Urinary bladder (tissue), 4 donors: ENCODE measurements around the gene CDK19. TPM values are rescaled to one million over a fixed set of nuclear protein-coding genes. Genes with fewer than 3 reads are reported as not detected.
"Not testable (repeated sequence)": the region's sequence is repeated elsewhere in the genome, so short reads cannot be mapped to it uniquely, and the experiment has no call there.

Experiments used
- DNase-seq: peaks from one replicate; pipeline ENCODE4 v3.0.0-alpha.2; 2015; ENCODE audit errors: extremely low spot score
- H3K27ac ChIP-seq: one replicate; pipeline ENCODE4 v1.5.1; 2013; ENCODE audit warnings: low read depth, mild to moderate bottlenecking, moderate library complexity
- H3K36me3 ChIP-seq: one replicate; pipeline ENCODE4 v1.6.1; 2013; ENCODE audit warnings: mild to moderate bottlenecking, moderate library complexity; ENCODE audit not compliant: insufficient read depth
- H3K4me1 ChIP-seq: one replicate; pipeline ENCODE4 v1.6.1; 2013; ENCODE audit warnings: mild to moderate bottlenecking, moderate library complexity; ENCODE audit not compliant: insufficient read depth
- H3K4me3 ChIP-seq: one replicate; pipeline ENCODE4 v1.5.1; 2013; ENCODE audit warnings: low read depth, low read length
- WGBS: extraction: QIAGEN DNeasy Blood & Tissue Kit; methylation state at CpG from one replicate; pipeline ENCODE4 v1.1.7; 2013; 5-methylcytosine and 5-hydroxymethylcytosine counted together
- polyA plus RNA-seq: library from polyadenylated mRNA; stranded (reverse); fragments of 200-250 nt; gene quantifications from one replicate; pipeline ENCODE4 v1.2.3, GENCODE V29; 2013
- total RNA-seq: library from RNA; depleted of rRNA; stranded (reverse); fragments of >200 nt; gene quantifications from one replicate; pipeline ENCODE4 v1.2.3, GENCODE V29; 2014
- donor health status: healthy with polysubstance abuse.
- donor health status: healthy.

The CDK19 gene
- total RNA-seq (32.9 TPM), polyA plus RNA-seq (14.0 TPM)

GRCh38 chr6:110815411-110816409 is at the start of gene CDK19:
CDK19 (minus strand) TSS chr6:110815469; CDS start chr6:110815136, 333 bp downstream.
- peak; percentile 97 for DNase-seq
- peaks cover 1% of the 10 kb centered on the region for H3K4me1 ChIP-seq
- WGBS: under 1% methylated on average over 48 of the region's 48 CpGs
- no peaks in the 10 kb centered on the region for H3K36me3 ChIP-seq
- peak within 1 kb of the TSS; percentile 91 for H3K4me3 ChIP-seq
- peak within 1 kb of the TSS; percentile 87 for H3K27ac ChIP-seq

GRCh38 chr6:110864824-110865223 is 49.6 kb upstream of the CDK19 start:
- no peak overlapping the region for H3K27ac ChIP-seq
- DNase-seq: no peak
- 28% methylated on average over 2 of the region's 2 CpGs for WGBS
- no peaks in the 10 kb centered on the region for H3K36me3 ChIP-seq
- H3K4me3 ChIP-seq: no peak overlapping the region
- H3K4me1 ChIP-seq: no peaks in the 10 kb centered on the region

- no peaks in the 10 kb centered on the region for H3K4me1 ChIP-seq
- H3K27ac ChIP-seq: no peak overlapping the region
- WGBS: 89% methylated on average over 12 of the region's 12 CpGs
- no peaks in the 10 kb centered on the region for H3K36me3 ChIP-seq
- DNase-seq: no peak
- H3K4me3 ChIP-seq: no peak overlapping the region
Observed at GRCh38 chr6:110859335-110859792, 44.1 kb upstream of the CDK19 start.

GRCh38 chr6:110858562-110859214 is 43.4 kb upstream of the CDK19 start:
- H3K27ac ChIP-seq: no peak overlapping the region
- no peaks in the 10 kb centered on the region for H3K4me1 ChIP-seq
- no peak overlapping the region for H3K4me3 ChIP-seq
- H3K36me3 ChIP-seq: no peaks in the 10 kb centered on the region
- 96% methylated on average over 31 of the region's 31 CpGs for WGBS
- no peak for DNase-seq

- Histone ChIP-seq H3K4me3 (no peak overlapping the region), H3K27ac (no peak overlapping the region), H3K4me1 (no peaks in the 10 kb centered on the region), H3K36me3 (no peaks in the 10 kb centered on the region)
- no peak for DNase-seq
- 96% methylated on average over 21 of the region's 21 CpGs for WGBS
Observed at GRCh38 chr6:110858016-110858415, 42.7 kb upstream of the CDK19 start.

- Histone ChIP-seq H3K27ac (no peak overlapping the region), H3K4me3 (no peak overlapping the region), H3K4me1 (no peaks in the 10 kb centered on the region), H3K36me3 (no peaks in the 10 kb centered on the region)
- no peak for DNase-seq
- WGBS: 90% methylated on average over 3 of the region's 3 CpGs
Observed at GRCh38 chr6:110856296-110856695, 41.0 kb upstream of the CDK19 start.

DNA sequence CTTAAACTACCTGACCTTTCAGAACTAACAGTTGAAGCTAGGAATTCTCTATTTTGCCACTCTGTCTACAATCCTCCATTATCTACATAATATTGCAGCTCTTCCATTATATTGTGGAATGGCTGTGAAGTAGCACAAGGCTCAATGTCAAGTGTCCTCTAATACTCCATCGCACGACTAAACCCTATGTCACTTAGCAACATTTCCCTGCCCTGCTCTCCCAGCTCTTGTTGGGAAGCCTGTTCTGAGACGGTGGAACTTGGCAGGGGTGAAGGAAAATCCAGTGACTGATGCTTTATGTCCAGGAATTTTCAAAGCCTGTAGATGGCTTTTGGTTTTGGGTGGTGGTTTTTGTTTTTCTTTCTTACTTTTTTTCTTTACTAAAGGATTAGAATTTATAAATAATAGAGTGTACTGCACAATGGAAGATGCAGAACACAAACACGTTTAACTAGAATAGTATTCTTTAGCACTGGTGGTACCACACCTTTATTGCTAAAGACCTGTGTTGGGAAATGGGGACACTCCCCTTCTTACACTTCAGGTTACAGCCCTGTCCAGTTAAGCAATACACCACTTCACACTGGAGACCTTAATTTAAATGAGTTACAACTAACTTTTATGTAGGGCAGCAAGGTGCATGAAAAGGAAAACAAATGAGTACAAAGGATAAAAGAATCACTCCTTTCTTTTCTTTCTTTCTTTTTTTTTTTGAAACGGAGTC is 38.6 kb upstream of the CDK19 start:
- Histone ChIP-seq H3K4me3 (no peak overlapping the region), H3K4me1 (no peaks in the 10 kb centered on the region), H3K27ac (no peak overlapping the region), H3K36me3 (no peaks in the 10 kb centered on the region)
- 71% methylated on average over 5 of the region's 5 CpGs for WGBS
- no peak for DNase-seq

- no peaks in the 10 kb centered on the region for H3K4me1 ChIP-seq
- H3K27ac ChIP-seq: no peak overlapping the region
- H3K4me3 ChIP-seq: no peak overlapping the region
- no peaks in the 10 kb centered on the region for H3K36me3 ChIP-seq
- DNase-seq: no peak
- WGBS: 98% methylated on average over 2 of the region's 2 CpGs
Observed at GRCh38 chr6:110852773-110853172, 37.5 kb upstream of the CDK19 start.

DNA sequence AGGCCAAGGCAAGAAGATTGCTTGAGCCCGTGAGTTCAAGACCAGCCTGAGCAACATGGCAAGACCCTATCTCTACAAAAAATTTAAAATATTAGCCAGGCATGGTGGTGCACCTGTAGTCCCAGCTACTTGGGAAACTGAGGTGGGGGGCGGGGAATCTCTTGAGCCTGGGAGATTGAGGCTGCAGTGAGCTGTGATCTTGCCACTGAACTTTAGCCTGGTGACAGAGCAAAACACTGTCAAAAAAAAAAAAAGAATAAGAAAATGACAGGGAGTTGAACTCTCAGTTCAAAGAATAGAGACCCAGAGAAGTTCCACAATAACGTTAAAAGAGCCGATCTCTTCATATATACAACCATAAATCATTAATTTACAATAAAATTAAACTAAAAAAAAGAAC is 34.5 kb upstream of the CDK19 start:
- no peak for DNase-seq
- no peak overlapping the region for H3K27ac ChIP-seq
- H3K4me1 ChIP-seq: no peaks in the 10 kb centered on the region
- WGBS: 72% methylated on average over 4 of the region's 4 CpGs
- no peak overlapping the region for H3K4me3 ChIP-seq
- no peaks in the 10 kb centered on the region for H3K36me3 ChIP-seq

DNA sequence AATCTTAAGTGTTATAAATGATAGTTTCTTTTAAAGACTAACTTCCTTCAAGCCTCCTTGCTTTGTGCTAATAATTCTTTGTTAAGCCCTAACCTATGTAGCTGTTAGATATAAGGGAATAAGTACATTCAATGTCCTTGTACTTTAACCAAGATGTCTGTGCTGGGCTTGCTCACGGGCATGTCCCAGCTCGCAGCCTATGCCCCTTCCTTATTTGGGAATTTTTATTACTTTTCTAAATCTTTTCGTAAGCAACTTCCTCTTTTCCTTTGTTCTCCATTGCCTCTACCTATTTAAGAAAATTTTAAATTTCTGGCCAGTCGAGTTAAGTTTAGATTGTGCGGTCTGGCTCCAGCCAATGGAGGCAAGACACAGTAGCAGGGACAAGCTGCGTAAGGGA is 26.0 kb upstream of the CDK19 start:
- H3K27ac ChIP-seq: no peak overlapping the region
- H3K36me3 ChIP-seq: no peaks in the 10 kb centered on the region
- 85% methylated on average over 6 of the region's 6 CpGs for whole genome bisulfite sequencing
- H3K4me1 ChIP-seq: no peaks in the 10 kb centered on the region
- H3K4me3 ChIP-seq: no peak overlapping the region
- no peak for DNase-seq

DNA sequence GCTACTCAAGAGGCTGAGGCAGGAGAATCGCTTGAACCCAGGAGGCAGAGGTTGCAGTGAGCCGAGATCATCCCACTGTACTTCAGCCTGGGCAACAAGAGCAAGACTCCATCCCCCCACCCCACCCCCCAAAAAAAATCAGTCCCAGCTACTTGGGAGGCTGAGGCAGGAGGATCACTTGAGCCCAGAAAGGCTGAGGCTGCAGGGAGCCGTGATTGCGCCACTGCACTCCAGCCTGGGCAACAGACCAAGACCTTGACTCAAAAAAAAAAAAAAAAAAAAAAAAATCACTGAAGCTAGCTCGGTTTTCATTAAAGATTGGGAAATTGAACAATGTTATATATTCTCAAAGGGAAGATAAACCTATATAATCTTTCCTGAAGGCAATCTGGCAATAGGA is 20.5 kb upstream of the CDK19 start:
- not testable (repeated sequence) for DNase-seq, H3K4me1 ChIP-seq, H3K27ac ChIP-seq, H3K4me3 ChIP-seq, H3K36me3 ChIP-seq
- WGBS: 83% methylated on average over 5 of the region's 5 CpGs

- Histone ChIP-seq H3K4me3 (no peak overlapping the region), H3K36me3 (no peaks in the 10 kb centered on the region), H3K4me1 (no peaks in the 10 kb centered on the region), H3K27ac (no peak overlapping the region)
- WGBS: 91% methylated on average over 6 of the region's 6 CpGs
- no peak for DNase-seq
Observed at GRCh38 chr6:110833831-110834230, 18.6 kb upstream of the CDK19 start.

DNA sequence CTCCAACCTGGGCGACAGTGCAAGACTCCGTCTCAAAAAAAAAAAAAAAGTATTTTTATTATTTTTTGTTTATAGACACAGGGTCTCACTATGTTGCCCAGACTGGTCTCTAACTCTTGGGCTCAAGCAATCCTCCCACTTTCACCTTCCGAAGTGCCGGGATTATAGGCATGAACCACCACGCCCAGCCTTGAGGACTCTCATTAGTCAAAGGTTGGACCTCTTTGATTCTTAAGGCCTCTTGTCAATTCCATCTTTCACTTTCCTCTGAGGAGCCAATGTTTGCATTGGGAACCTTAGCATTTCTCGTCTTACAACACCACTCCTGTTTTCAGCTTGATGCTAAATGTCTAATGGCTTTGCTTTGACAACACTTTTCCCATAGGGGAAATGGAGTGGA is 16.1 kb upstream of the CDK19 start:
- WGBS: 96% methylated on average over 6 of the region's 6 CpGs
- DNase-seq: no peak
- no peaks in the 10 kb centered on the region for H3K4me1 ChIP-seq
- H3K36me3 ChIP-seq: no peaks in the 10 kb centered on the region
- no peak overlapping the region for H3K4me3 ChIP-seq
- H3K27ac ChIP-seq: no peak overlapping the region
